Keratinocyte (primary cell): ENCODE results near the gene SH3BP5L. TPM values are rescaled to one million over a fixed set of nuclear protein-coding genes. Genes with fewer than 3 reads are reported as not detected.

Experiments used
- DNase-seq: peaks from one replicate; pipeline ENCODE4 v3.0.0-alpha.2; 2011; ENCODE audit warnings: low read depth, missing footprints, low spot score
- FAIRE-seq: peaks from 2 replicates; lab custom pipeline; 2011; peaks lifted over from hg19 to GRCh38; lab: Jason Lieb, UNC
- H2AFZ ChIP-seq: 2 replicates; pipeline ENCODE4 v1.6.0; 2012; ENCODE audit warnings: low read length, control low read depth, inconsistent platforms; ENCODE audit not compliant: control insufficient read depth
- H3K27ac ChIP-seq: 2 replicates; pipeline ENCODE4 v1.5.1; 2011; ENCODE audit warnings: low read length; ENCODE audit not compliant: control insufficient read depth, insufficient read depth
- H3K27me3 ChIP-seq: 3 replicates; pipeline ENCODE4 v1.6.0; 2011; ENCODE audit warnings: low read length; ENCODE audit not compliant: control insufficient read depth, insufficient read depth; ENCODE audit errors: extremely low read depth
- H3K36me3 ChIP-seq, 2 experiments: 2 replicates in 1 of 2; 3 replicates in 1 of 2; pipeline ENCODE4 v1.5.1; 2011; ENCODE audit warnings: low read length in 2 of 2, mild to moderate bottlenecking in 1 of 2; ENCODE audit not compliant: control insufficient read depth in 2 of 2, insufficient read depth in 2 of 2; ENCODE audit errors: extremely low read depth in 1 of 2
- H3K4me1 ChIP-seq: 3 replicates; pipeline ENCODE4 v1.5.1; 2011; ENCODE audit warnings: low read length; ENCODE audit not compliant: control insufficient read depth, insufficient read depth; ENCODE audit errors: extremely low read depth
- H3K4me2 ChIP-seq: 3 replicates; pipeline ENCODE4 v1.6.0; 2011; ENCODE audit warnings: low read depth, low read length; ENCODE audit not compliant: control insufficient read depth, insufficient read depth; ENCODE audit errors: extremely low read depth
- H3K4me3 ChIP-seq, 3 experiments: fragments of 200-600 bp in 1 of 3; sonication (generic) in 1 of 3; 2 replicates in 2 of 3; 3 replicates in 1 of 3; pipeline ENCODE4 v1.5.1; 2011 to 2016; ENCODE audit warnings: low read length in 3 of 3, mild to moderate bottlenecking in 3 of 3, control low read depth in 2 of 3, inconsistent platforms in 1 of 3, low read depth in 1 of 3, mixed read lengths in 1 of 3, mixed run types in 1 of 3, moderate library complexity in 1 of 3; ENCODE audit not compliant: control insufficient read depth in 2 of 3, insufficient read depth in 2 of 3; ENCODE audit errors: extremely low read depth in 1 of 3
- H3K79me2 ChIP-seq: 2 replicates; pipeline ENCODE4 v1.6.0; 2012; ENCODE audit warnings: low read length; ENCODE audit not compliant: control insufficient read depth, insufficient read depth
- H3K9ac ChIP-seq: 3 replicates; pipeline ENCODE4 v1.6.0; 2011; ENCODE audit warnings: low read length; ENCODE audit not compliant: control insufficient read depth, insufficient read depth; ENCODE audit errors: extremely low read depth
- H3K9me1 ChIP-seq: 3 replicates; pipeline ENCODE4 v1.6.0; 2011; ENCODE audit warnings: low read length; ENCODE audit not compliant: control insufficient read depth, insufficient read depth; ENCODE audit errors: extremely low read depth
- H3K9me3 ChIP-seq: 2 replicates; pipeline ENCODE4 v1.5.1; 2012; ENCODE audit warnings: low read depth, low read length; ENCODE audit not compliant: control insufficient read depth
- H4K20me1 ChIP-seq: 3 replicates; pipeline ENCODE4 v1.6.0; 2011; ENCODE audit warnings: low read length; ENCODE audit not compliant: control insufficient read depth, insufficient read depth; ENCODE audit errors: extremely low read depth
- EZH2 ChIP-seq: IDR thresholded peaks from one replicate; pipeline ENCODE4 v1.6.1; 2012; ENCODE audit warnings: inconsistent platforms, mild to moderate bottlenecking, low read length, moderate library complexity
- dilution Hi-C: fragments of 300-500 bp; cut with MboI; formaldehyde crosslinking; loops from one replicate; pipeline ENCODE4 v1.7.0; 2020; ENCODE audit warnings: low sequenced_read_pairs; ENCODE audit not compliant: extremely low pct_ligation_motif_present
- polyA plus RNA-seq, 5 experiments: library from polyadenylated mRNA; depleted of rRNA in 3 of 5; stranded (reverse) in 3 of 5; stranded (forward) in 1 of 5; unstranded in 1 of 5; fragments of >200 nt; gene quantifications; 1 replicate in 1 of 5; 2 replicates in 3 of 5; 3 replicates in 1 of 5; pipeline versions ENCODE4 v1.2.1 to v1.2.3, GENCODE V29; 2011 to 2012; ENCODE audit warnings: missing spikeins in 2 of 5, low read depth in 1 of 5, low replicate concordance in 1 of 5
- TF ChIP-seq, protein P1 (sequence below), 3 experiments: IDR thresholded peaks in 1 of 3; conservative IDR thresholded peaks in 1 of 3; optimal IDR thresholded peaks in 1 of 3; 2 replicates in 2 of 3; 3 replicates in 1 of 3; pipeline versions ENCODE3 to v1.5.1; 2011; ENCODE audit warnings: low read length in 3 of 3, mild to moderate bottlenecking in 3 of 3, moderate library complexity in 2 of 3, control low read depth in 1 of 3, inconsistent platforms in 1 of 3; ENCODE audit not compliant: insufficient read depth in 2 of 3; ENCODE audit errors: extremely low read depth in 1 of 3

The SH3BP5L gene
- polyA plus RNA-seq, 1 donor (not counting 4 experiments of a cell fraction or from before 2014, with no cell fraction given): 13.2 TPM

DNA sequence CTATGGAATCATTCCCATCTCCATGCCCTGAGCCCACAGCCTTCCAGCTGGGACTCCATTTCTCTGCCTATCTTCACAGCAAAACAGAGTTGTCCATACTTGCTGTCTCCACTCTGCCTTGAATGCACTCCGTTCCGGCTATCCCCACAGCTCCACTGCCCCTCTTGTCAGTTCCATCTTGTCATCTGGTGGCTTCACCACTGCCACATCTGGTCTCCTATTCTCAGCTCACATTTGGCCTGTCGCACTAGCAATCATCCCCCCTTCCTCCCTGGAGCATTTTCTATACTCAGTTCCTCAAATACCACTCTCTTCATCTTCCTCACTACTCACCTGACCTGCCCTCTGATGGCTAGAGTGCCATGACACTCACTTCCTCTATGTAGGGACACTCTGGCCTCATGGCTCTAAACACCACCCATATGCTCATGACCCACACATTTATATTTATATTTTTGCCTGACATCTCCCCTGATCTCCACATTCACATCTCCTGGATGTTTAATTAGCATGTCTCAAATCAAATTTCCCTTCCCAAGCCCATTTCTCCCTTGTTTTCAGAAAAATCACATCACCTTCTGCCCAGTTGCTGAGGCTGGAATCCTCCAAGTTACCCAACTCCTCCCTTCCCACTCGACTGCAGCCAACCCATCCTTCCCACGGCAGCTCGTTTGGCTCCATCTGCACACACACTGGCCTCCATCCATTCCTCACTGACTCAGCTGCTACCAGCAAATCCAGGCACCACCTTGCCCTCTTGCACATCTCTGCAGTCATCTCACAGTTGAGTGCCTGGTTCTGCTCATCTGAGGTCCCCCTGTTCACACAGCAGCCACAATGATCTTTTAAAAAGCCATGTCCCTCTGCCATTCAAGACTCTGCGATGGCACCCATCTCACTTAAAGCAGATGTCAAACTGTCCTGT lies 27.0 kb upstream of the SH3BP5L start:
- Histone ChIP-seq H3K4me1 (peaks cover 10% of the 10 kb centered on the region), H3K79me2 (peaks cover 16% of the 10 kb centered on the region), H3K4me2 (no peak overlapping the region), H3K4me3 (no peak overlapping the region), H3K9ac (no peak overlapping the region), H3K9me3 (no peaks in the 10 kb centered on the region), H3K36me3 (peaks cover 51% of the 10 kb centered on the region in 2 experiments), H4K20me1 (no peaks in the 10 kb centered on the region), H3K27me3 (no peaks in the 10 kb centered on the region), H3K9me1 (no peaks in the 10 kb centered on the region), H3K27ac (no peak overlapping the region), H2AFZ (no peak overlapping the region)
- FAIRE-seq (no peak), DNase-seq (no peak)
- TF ChIP-seq, protein P1, sequence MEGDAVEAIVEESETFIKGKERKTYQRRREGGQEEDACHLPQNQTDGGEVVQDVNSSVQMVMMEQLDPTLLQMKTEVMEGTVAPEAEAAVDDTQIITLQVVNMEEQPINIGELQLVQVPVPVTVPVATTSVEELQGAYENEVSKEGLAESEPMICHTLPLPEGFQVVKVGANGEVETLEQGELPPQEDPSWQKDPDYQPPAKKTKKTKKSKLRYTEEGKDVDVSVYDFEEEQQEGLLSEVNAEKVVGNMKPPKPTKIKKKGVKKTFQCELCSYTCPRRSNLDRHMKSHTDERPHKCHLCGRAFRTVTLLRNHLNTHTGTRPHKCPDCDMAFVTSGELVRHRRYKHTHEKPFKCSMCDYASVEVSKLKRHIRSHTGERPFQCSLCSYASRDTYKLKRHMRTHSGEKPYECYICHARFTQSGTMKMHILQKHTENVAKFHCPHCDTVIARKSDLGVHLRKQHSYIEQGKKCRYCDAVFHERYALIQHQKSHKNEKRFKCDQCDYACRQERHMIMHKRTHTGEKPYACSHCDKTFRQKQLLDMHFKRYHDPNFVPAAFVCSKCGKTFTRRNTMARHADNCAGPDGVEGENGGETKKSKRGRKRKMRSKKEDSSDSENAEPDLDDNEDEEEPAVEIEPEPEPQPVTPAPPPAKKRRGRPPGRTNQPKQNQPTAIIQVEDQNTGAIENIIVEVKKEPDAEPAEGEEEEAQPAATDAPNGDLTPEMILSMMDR (optimal IDR thresholded peaks at IDR 0.05 in 1 of 3, IDR thresholded peaks at IDR 0.05 in 1 of 3, conservative IDR thresholded peaks at IDR 0.05 in 1 of 3; ENCODE audit: extremely low read depth in 1 of 3, insufficient read depth in 2 of 3, low read length in 3 of 3): no peak
- no peak for TF ChIP-seq EZH2
- dilution Hi-C loops: no loop called here

DNA sequence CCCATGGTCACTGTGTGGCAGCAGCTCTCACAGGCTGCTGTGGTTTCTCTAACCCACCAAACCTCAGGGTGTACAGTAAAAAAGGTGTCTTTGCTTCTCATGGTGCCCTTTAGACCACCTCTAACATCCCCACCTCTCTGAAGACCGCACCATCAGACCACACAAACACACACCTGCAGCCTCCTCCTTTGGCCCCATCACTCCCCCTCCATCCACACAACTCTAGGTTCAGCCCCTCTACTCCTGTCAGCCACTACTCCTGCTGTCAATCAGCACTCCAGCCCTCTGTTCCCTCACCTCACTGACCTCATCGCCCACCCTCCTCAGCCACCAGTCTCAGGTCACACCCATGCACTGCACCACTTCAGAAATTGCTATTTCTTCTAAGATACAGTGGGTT lies 25.7 kb upstream of the SH3BP5L start:
- TF ChIP-seq, protein P1 (optimal IDR thresholded peaks at IDR 0.05 in 1 of 3, IDR thresholded peaks at IDR 0.05 in 1 of 3, conservative IDR thresholded peaks at IDR 0.05 in 1 of 3; ENCODE audit: extremely low read depth in 1 of 3, insufficient read depth in 2 of 3, low read length in 3 of 3): no peak
- TF ChIP-seq EZH2: no peak
- Histone ChIP-seq H3K4me3 (no peak overlapping the region), H3K27ac (no peak overlapping the region), H3K9me1 (no peaks in the 10 kb centered on the region), H4K20me1 (no peaks in the 10 kb centered on the region), H3K9me3 (no peaks in the 10 kb centered on the region), H2AFZ (no peak overlapping the region), H3K27me3 (no peaks in the 10 kb centered on the region), H3K4me2 (no peak overlapping the region), H3K79me2 (peaks cover 5% of the 10 kb centered on the region), H3K9ac (no peak overlapping the region), H3K4me1 (no peaks in the 10 kb centered on the region), H3K36me3 (peaks cover 53 to 55% of the 10 kb centered on the region in 2 experiments)
- DNase-seq: no peak
- no peak for FAIRE-seq
- dilution Hi-C loops: no loop called here
